ENCODE data around the gene PRRC2B. TPM values are rescaled to one million over a fixed set of nuclear protein-coding genes. Genes with fewer than 3 reads are reported as not detected.

The PRRC2B gene
- total and polyA plus RNA-seq, 2 experiments from 2014 or later: 30.9 to 53.7 TPM

- Histone ChIP-seq H3K9me2 (ENCODE audit: insufficient read depth) (no peaks in the 10 kb centered on the region), H3K27me3 (replicated peaks; ENCODE audit: insufficient read depth) (no peaks in the 10 kb centered on the region), H3K36me3 (ENCODE audit: low read depth) (peaks cover 40% of the 10 kb centered on the region), H3K4me3 (no peak overlapping the region), H3K9ac (no peak overlapping the region), H3K4me1 (ENCODE audit: insufficient read depth) (peaks cover 7% of the 10 kb centered on the region; the same call in 1 of the 2 replicates), H3F3A (ENCODE audit: insufficient read depth) (peaks cover 39% of the 10 kb centered on the region), H4K20me1 (ENCODE audit: insufficient read depth) (no peaks in the 10 kb centered on the region), H2AFZ (no peak overlapping the region), H3K9me3 (ENCODE audit: low read depth) (no peaks in the 10 kb centered on the region), H3K27ac (no peak overlapping the region), H3K79me2 (ENCODE audit: insufficient read depth) (0 out of 2 replicates have a peak, but pooled peaks cover 8% of the 10 kb centered on the region), H3K4me2 (ENCODE audit: unreplicated experiment) (no peak overlapping the region)
- no peak for DNase-seq
- TF ChIP-seq EZH2phosphoT487 (IDR thresholded peaks at IDR 0.05; ENCODE audit: insufficient read depth, low read depth) (no peak), EZH2 (IDR thresholded peaks at IDR 0.05; ENCODE audit: insufficient read depth, poor library complexity, severe bottlenecking) (no peak)
- in situ Hi-C loops (cut with MboI): no loop called here
- 81 to 83% methylated on average over 7 of the region's 7 CpGs for WGBS, 2 experiments (ENCODE audit: low coverage in 1 of 2, low lambda C conversion rate in 2 of 2, missing lambda C conversion rate in 2 of 2)
Observed at GRCh38 chr9:131499254-131499767, 105.4 kb downstream of the PRRC2B start.

- Histone ChIP-seq H3F3A (ENCODE audit: insufficient read depth) (peaks cover 39% of the 10 kb centered on the region), H3K27ac (0 out of 2 replicates have a peak overlapping the region, but pooled peaks have one; percentile 22), H3K9me2 (ENCODE audit: insufficient read depth) (no peaks in the 10 kb centered on the region), H3K79me2 (ENCODE audit: insufficient read depth) (peaks cover 18% of the 10 kb centered on the region; the same call in 1 of the 2 replicates), H4K20me1 (ENCODE audit: insufficient read depth) (no peaks in the 10 kb centered on the region), H3K9me3 (ENCODE audit: low read depth) (no peaks in the 10 kb centered on the region), H3K36me3 (ENCODE audit: low read depth) (peaks cover 35% of the 10 kb centered on the region), H3K4me3 (no peak overlapping the region), H3K9ac (no peak overlapping the region), H3K27me3 (replicated peaks; ENCODE audit: insufficient read depth) (no peaks in the 10 kb centered on the region), H3K4me2 (ENCODE audit: unreplicated experiment) (no peak overlapping the region), H3K4me1 (ENCODE audit: insufficient read depth) (peaks cover 9% of the 10 kb centered on the region; the same call in 1 of the 2 replicates), H2AFZ (no peak overlapping the region)
- TF ChIP-seq EZH2 (IDR thresholded peaks at IDR 0.05; ENCODE audit: insufficient read depth, poor library complexity, severe bottlenecking) (no peak), EZH2phosphoT487 (IDR thresholded peaks at IDR 0.05; ENCODE audit: insufficient read depth, low read depth) (no peak)
- in situ Hi-C loops (cut with MboI): no loop called here
- 75 to 77% methylated on average over 12 of the region's 12 CpGs for WGBS, 2 experiments (ENCODE audit: low coverage in 1 of 2, low lambda C conversion rate in 2 of 2, missing lambda C conversion rate in 2 of 2)
- no peak for DNase-seq
Observed at GRCh38 chr9:131500377-131500776, 106.5 kb downstream of the PRRC2B start.

- peaks cover 9% of the 10 kb centered on the region; the same call in 1 of the 2 replicates for H3K4me1 ChIP-seq (ENCODE audit: insufficient read depth)
- whole genome bisulfite sequencing, 2 experiments (ENCODE audit: low coverage in 1 of 2, low lambda C conversion rate in 2 of 2, missing lambda C conversion rate in 2 of 2): 60 to 63% methylated on average over 5 of the region's 5 CpGs
- H3K9ac ChIP-seq: no peak overlapping the region
- no peak overlapping the region for H3K4me2 ChIP-seq (ENCODE audit: unreplicated experiment)
- no peaks in the 10 kb centered on the region for H3K27me3 ChIP-seq (replicated peaks; ENCODE audit: insufficient read depth)
- no peak for TF ChIP-seq EZH2phosphoT487 (IDR thresholded peaks at IDR 0.05; ENCODE audit: insufficient read depth, low read depth)
- TF ChIP-seq EZH2 (IDR thresholded peaks at IDR 0.05; ENCODE audit: insufficient read depth, poor library complexity, severe bottlenecking): no peak
- DNase-seq: peak; percentile 84
- no peaks in the 10 kb centered on the region for H3K9me2 ChIP-seq (ENCODE audit: insufficient read depth)
- in situ Hi-C loops (cut with MboI): no loop called here
- H3K79me2 ChIP-seq (ENCODE audit: insufficient read depth): peaks cover 21% of the 10 kb centered on the region; the same call in 1 of the 2 replicates
- H2AFZ ChIP-seq: no peak overlapping the region
- H3F3A ChIP-seq (ENCODE audit: insufficient read depth): peaks cover 39% of the 10 kb centered on the region
- H4K20me1 ChIP-seq (ENCODE audit: insufficient read depth): no peaks in the 10 kb centered on the region
- no peaks in the 10 kb centered on the region for H3K9me3 ChIP-seq (ENCODE audit: low read depth)
- peak overlapping the region; percentile 22; the same call in 1 of the 2 replicates for H3K27ac ChIP-seq
- no peak overlapping the region for H3K4me3 ChIP-seq
- H3K36me3 ChIP-seq (ENCODE audit: low read depth): peaks cover 30% of the 10 kb centered on the region
Observed at GRCh38 chr9:131500939-131501541, 107.2 kb downstream of the PRRC2B start.

- TF ChIP-seq EZH2 (IDR thresholded peaks at IDR 0.05; ENCODE audit: insufficient read depth, poor library complexity, severe bottlenecking) (no peak), EZH2phosphoT487 (IDR thresholded peaks at IDR 0.05; ENCODE audit: insufficient read depth, low read depth) (no peak)
- no peaks in the 10 kb centered on the region for H3K9me2 ChIP-seq (ENCODE audit: insufficient read depth)
- H3K4me2 ChIP-seq (ENCODE audit: unreplicated experiment): peak within 1 kb of the TSS; percentile 80
- H3K27ac ChIP-seq: no peak within 1 kb of the TSS
- no peaks in the 10 kb centered on the region for H3K9me3 ChIP-seq (ENCODE audit: low read depth)
- H3K9ac ChIP-seq: peak within 1 kb of the TSS; percentile 74
- 2% methylated on average over 64 to 80 of the region's 83 CpGs for WGBS, 2 experiments (ENCODE audit: low coverage in 1 of 2, low lambda C conversion rate in 2 of 2, missing lambda C conversion rate in 2 of 2)
- H3K4me3 ChIP-seq: peak within 1 kb of the TSS; percentile 78
- in situ Hi-C loops (cut with MboI): no loop called here
- peaks cover 36% of the 10 kb centered on the region for H3F3A ChIP-seq (ENCODE audit: insufficient read depth)
- peaks cover 9% of the 10 kb centered on the region; the same call in 1 of the 2 replicates for H3K4me1 ChIP-seq (ENCODE audit: insufficient read depth)
- H3K36me3 ChIP-seq (ENCODE audit: low read depth): peaks cover 15% of the 10 kb centered on the region
- H3K27me3 ChIP-seq (replicated peaks; ENCODE audit: insufficient read depth): no peaks in the 10 kb centered on the region
- peak within 1 kb of the TSS; percentile 84 for H2AFZ ChIP-seq
- DNase-seq: peak; percentile 92
- H3K79me2 ChIP-seq (ENCODE audit: insufficient read depth): peaks cover 26% of the 10 kb centered on the region; the same call in 1 of the 2 replicates
- H4K20me1 ChIP-seq (ENCODE audit: insufficient read depth): no peaks in the 10 kb centered on the region
Observed at GRCh38 chr9:131502781-131503625, 109.1 kb downstream of the PRRC2B start, which contains the start of gene POMT1. POMT1 (plus strand) TSS chr9:131502918; CDS start chr9:131504219, 1,301 bp downstream.
